Transverse colon (tissue), 4 donors: Measurements from ENCODE around the gene C15orf39. TPM values are rescaled to one million over a fixed set of nuclear protein-coding genes. Genes with fewer than 3 reads are reported as not detected.

ENCODE experiments used
- DNase-seq: peaks from one replicate; pipeline ENCODE4 v3.0.0-alpha.2; 2019
- H3K27ac ChIP-seq, 4 donors: fragments of 200-600 bp; sonication (generic); 2 replicates each; pipeline ENCODE4 v1.5.1; 2016 to 2018; ENCODE audit warnings: inconsistent platforms in 4 of 4
- H3K27me3 ChIP-seq: fragments of 200-600 bp; sonication (generic); 2 replicates; pipeline ENCODE4 v1.5.1; 2017; ENCODE audit warnings: inconsistent platforms
- H3K36me3 ChIP-seq, 4 donors: fragments of 200-600 bp; sonication (generic); 2 replicates each; pipeline ENCODE4 v1.5.1; 2017 to 2019; ENCODE audit warnings: inconsistent platforms in 4 of 4
- H3K4me1 ChIP-seq, 4 donors: fragments of 200-600 bp; sonication (generic); 2 replicates each; pipeline ENCODE4 v1.5.1; 2017 to 2020; ENCODE audit warnings: inconsistent platforms in 4 of 4
- H3K4me3 ChIP-seq, 4 donors: fragments of 200-600 bp; sonication (generic); 1 replicate in 1 of 4; 2 replicates in 3 of 4; pipeline versions ENCODE4 v1.5.1 to v1.6.1; 2017 to 2019; ENCODE audit warnings: inconsistent platforms in 4 of 4
- H3K9me3 ChIP-seq, 2 donors: fragments of 200-600 bp; sonication (generic); 2 replicates each; pipeline ENCODE4 v1.5.1; 2017 to 2019; ENCODE audit warnings: inconsistent platforms in 2 of 2
- CTCF ChIP-seq, 5 experiments: fragments of 200-600 bp in 3 of 5; fragments of 450-650 bp in 2 of 5; sonication (generic) in 3 of 5; IDR thresholded peaks; 1 replicate in 2 of 5; 2 replicates in 3 of 5; pipeline ENCODE4 v1.5.1; 2016 to 2017; ENCODE audit warnings: antibody characterized with exemption in 5 of 5, inconsistent platforms in 3 of 5, mild to moderate bottlenecking in 2 of 5, moderate library complexity in 1 of 5
- EP300 ChIP-seq: sonication (generic); formaldehyde crosslinking; IDR thresholded peaks from one replicate; pipeline ENCODE4 v1.6.1; 2017; ENCODE audit warnings: antibody characterized with exemption, low read depth
- POLR2A ChIP-seq: fragments of 450-650 bp; IDR thresholded peaks from one replicate; pipeline ENCODE4 v1.6.1; 2016; ENCODE audit warnings: antibody characterized with exemption, mild to moderate bottlenecking, moderate library complexity
- POLR2AphosphoS5 ChIP-seq, 3 donors: sonication (generic); formaldehyde crosslinking; IDR thresholded peaks; one replicate each; pipeline ENCODE4 v1.6.1; 2016; ENCODE audit warnings: antibody characterized with exemption in 3 of 3
- WGBS, 2 donors: methylation state at CpG; one replicate each; pipeline ENCODE4 v1.1.5; 2018; ENCODE audit warnings: low coverage in 1 of 2; 5-methylcytosine and 5-hydroxymethylcytosine counted together
- in situ Hi-C, 4 donors: fragments of 200-750 bp; cut with MboI; loops; one replicate each; pipeline versions ENCODE4 v1.15.0 to v1.15.1; 2017; ENCODE audit warnings: low sequenced_read_pairs in 3 of 4, low pct_ligation_motif_present in 1 of 4, low pct_unique_long_range_greater_than_20kb in 1 of 4
- intact Hi-C: fragments of 100-400 bp; cut with DNase I; formaldehyde crosslinking; loops from one replicate; pipeline ENCODE4 v1.15.1; 2023; ENCODE audit warnings: low total_unique reads
- total RNA-seq, 4 donors: library from RNA; depleted of rRNA; stranded (reverse); fragments of >200 nt; gene quantifications; one replicate each; pipeline ENCODE4 v1.1.0, GENCODE V29; 2016

C15orf39 gene
- total RNA-seq, 4 donors from 2014 or later, result 20.9 to 27.9 (median 26.7) TPM

- TF ChIP-seq POLR2A (no peak), CTCF (IDR thresholded peaks at IDR 0.05) (no peak), POLR2AphosphoS5 (IDR thresholded peaks at IDR 0.05) (no peak), EP300 (no peak)
- H3K27me3 ChIP-seq, result no peaks in the 10 kb centered on the region
- no peaks in the 10 kb centered on the region for H3K9me3 ChIP-seq
- in situ Hi-C loops, result no loop called here
- no peak for DNase-seq
- intact Hi-C loops, result no loop called here
- no peak overlapping the region for H3K4me3 ChIP-seq
- no peak overlapping the region for H3K27ac ChIP-seq
- WGBS, 2 donors, result 91 to 93% methylated on average over 5 to 12 of the region's 12 CpGs
- H3K4me1 ChIP-seq, result no peaks in the 10 kb centered on the region
- peaks cover 0 to 30% (median 14%) of the 10 kb centered on the region in 4 donors for H3K36me3 ChIP-seq
Observed at GRCh38 chr15:75213212-75213767, 11.6 kb downstream of the C15orf39 start.

GRCh38 chr15:75213768-75214221, 12.1 kb downstream of the C15orf39 start:
- H3K27me3 ChIP-seq, result no peaks in the 10 kb centered on the region
- TF ChIP-seq EP300, result no peak
- no peak for TF ChIP-seq POLR2AphosphoS5 (IDR thresholded peaks at IDR 0.05)
- TF ChIP-seq CTCF (IDR thresholded peaks at IDR 0.05), result no peak
- no peak for TF ChIP-seq POLR2A
- in situ Hi-C loops (no loop called here), intact Hi-C loops (no loop called here)
- DNase-seq, result no peak
- H3K4me3 ChIP-seq, result no peak overlapping the region
- no peaks in the 10 kb centered on the region for H3K9me3 ChIP-seq
- no peaks in the 10 kb centered on the region for H3K4me1 ChIP-seq
- H3K27ac ChIP-seq, result no peak overlapping the region
- H3K36me3 ChIP-seq, result peaks cover 0 to 25% (median 11%) of the 10 kb centered on the region in 4 donors
- 80 to 85% methylated on average over 1 to 8 of the region's 9 CpGs for whole genome bisulfite sequencing, 2 donors

- H3K27me3 ChIP-seq, result no peaks in the 10 kb centered on the region
- no peak overlapping the region for H3K4me3 ChIP-seq
- intact Hi-C loops, result no loop called here
- DNase-seq, result no peak
- in situ Hi-C loops, result no loop called here
- H3K4me1 ChIP-seq, result no peaks in the 10 kb centered on the region
- H3K36me3 ChIP-seq, result peaks cover 0 to 19% (median 8%) of the 10 kb centered on the region in 4 donors
- no peaks in the 10 kb centered on the region for H3K9me3 ChIP-seq
- WGBS, 2 donors, result 70 to 79% methylated on average over 4 to 13 of the region's 13 CpGs
- TF ChIP-seq POLR2AphosphoS5 (IDR thresholded peaks at IDR 0.05) (no peak), EP300 (no peak), POLR2A (no peak), CTCF (IDR thresholded peaks at IDR 0.05) (no peak)
- H3K27ac ChIP-seq, result no peak overlapping the region
Observed at GRCh38 chr15:75214293-75215096, 12.8 kb downstream of the C15orf39 start.

GRCh38 chr15:75215107-75216004, 13.7 kb downstream of the C15orf39 start:
- Histone ChIP-seq H3K4me1 (no peaks in the 10 kb centered on the region), H3K4me3 (no peak overlapping the region), H3K27me3 (no peaks in the 10 kb centered on the region), H3K27ac (no peak overlapping the region), H3K36me3 (peaks cover 0 to 18% (median 8%) of the 10 kb centered on the region in 4 donors), H3K9me3 (no peaks in the 10 kb centered on the region)
- intact Hi-C loops, result no loop called here
- WGBS, 2 donors, result 89% methylated on average over 5 of the region's 5 CpGs; no CpG with 5 or more reads in 1 of the 2 donors
- no peak for DNase-seq
- no peak for TF ChIP-seq POLR2A
- no peak for TF ChIP-seq CTCF (IDR thresholded peaks at IDR 0.05)
- no peak for TF ChIP-seq EP300
- no peak for TF ChIP-seq POLR2AphosphoS5 (IDR thresholded peaks at IDR 0.05)
- in situ Hi-C loops, result no loop called here
